Breast epithelium (tissue), 3 donors: Measurements from ENCODE around the gene KRTAP12-1.
"Not testable (repeated sequence)": the region's sequence is repeated elsewhere in the genome, so short reads cannot be mapped to it uniquely, and the experiment has no call there.

ENCODE experiments used
- POLR2A ChIP-seq: fragments of 450-650 bp; IDR thresholded peaks from one replicate; pipeline ENCODE4 v1.6.1; 2016; ENCODE audit warnings: antibody characterized with exemption, mild to moderate bottlenecking, moderate library complexity
- TF ChIP-seq, protein P1 (sequence below), 3 donors: fragments of 450-650 bp; IDR thresholded peaks; one replicate each; pipeline ENCODE4 v1.5.1; 2016 to 2017; ENCODE audit warnings: antibody characterized with exemption in 3 of 3, mild to moderate bottlenecking in 3 of 3, moderate library complexity in 3 of 3

DNA sequence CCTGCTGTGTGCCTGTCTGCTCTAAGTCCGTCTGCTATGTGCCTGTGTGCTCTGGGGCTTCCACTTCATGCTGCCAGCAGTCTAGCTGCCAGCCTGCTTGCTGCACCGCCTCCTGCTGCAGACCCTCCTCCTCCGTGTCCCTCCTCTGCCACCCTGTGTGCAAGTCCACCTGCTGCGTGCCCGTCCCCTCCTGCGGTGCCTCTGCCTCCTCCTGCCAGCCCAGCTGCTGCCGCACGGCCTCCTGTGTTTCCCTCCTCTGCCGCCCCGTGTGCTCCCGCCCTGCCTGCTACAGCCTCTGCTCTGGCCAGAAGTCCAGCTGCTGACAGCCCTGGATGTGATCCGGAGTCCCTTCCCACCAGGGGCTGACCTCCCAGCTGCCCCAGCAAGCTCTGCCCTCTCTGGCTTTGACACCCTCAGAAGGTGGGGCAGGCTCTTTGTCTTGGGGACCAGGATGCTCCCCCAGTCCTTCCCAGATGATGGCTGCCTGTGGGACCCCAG is 44.1 kb downstream of the KRTAP12-1 start:
- TF ChIP-seq, protein P1, sequence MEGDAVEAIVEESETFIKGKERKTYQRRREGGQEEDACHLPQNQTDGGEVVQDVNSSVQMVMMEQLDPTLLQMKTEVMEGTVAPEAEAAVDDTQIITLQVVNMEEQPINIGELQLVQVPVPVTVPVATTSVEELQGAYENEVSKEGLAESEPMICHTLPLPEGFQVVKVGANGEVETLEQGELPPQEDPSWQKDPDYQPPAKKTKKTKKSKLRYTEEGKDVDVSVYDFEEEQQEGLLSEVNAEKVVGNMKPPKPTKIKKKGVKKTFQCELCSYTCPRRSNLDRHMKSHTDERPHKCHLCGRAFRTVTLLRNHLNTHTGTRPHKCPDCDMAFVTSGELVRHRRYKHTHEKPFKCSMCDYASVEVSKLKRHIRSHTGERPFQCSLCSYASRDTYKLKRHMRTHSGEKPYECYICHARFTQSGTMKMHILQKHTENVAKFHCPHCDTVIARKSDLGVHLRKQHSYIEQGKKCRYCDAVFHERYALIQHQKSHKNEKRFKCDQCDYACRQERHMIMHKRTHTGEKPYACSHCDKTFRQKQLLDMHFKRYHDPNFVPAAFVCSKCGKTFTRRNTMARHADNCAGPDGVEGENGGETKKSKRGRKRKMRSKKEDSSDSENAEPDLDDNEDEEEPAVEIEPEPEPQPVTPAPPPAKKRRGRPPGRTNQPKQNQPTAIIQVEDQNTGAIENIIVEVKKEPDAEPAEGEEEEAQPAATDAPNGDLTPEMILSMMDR (IDR thresholded peaks at IDR 0.05) = not testable (repeated sequence)
- TF ChIP-seq POLR2A = not testable (repeated sequence)
